H1 (cell line): ENCODE results near the gene TLE4. TPM values are rescaled to one million over a fixed set of nuclear protein-coding genes. Genes with fewer than 3 reads are reported as not detected.

Source experiments
- ASH2L ChIP-seq: fragments of 200-600, 300-600 bp; sonication (generic); IDR thresholded peaks from one replicate; pipeline ENCODE4 v1.7.1; 2017; ENCODE audit warnings: low read length
- BACH1 ChIP-seq: IDR thresholded peaks from 2 replicates; pipeline ENCODE4 v1.6.1; 2012; ENCODE audit warnings: low read length, improper control_type of control experiment
- HDAC2 ChIP-seq, 2 experiments: fragments of 300-600 bp in 1 of 2; sonication (generic) in 1 of 2; IDR thresholded peaks; 2 replicates each; pipeline ENCODE4 v1.6.1; 2011 to 2012; ENCODE audit warnings: low read depth in 2 of 2, low read length in 2 of 2, mild to moderate bottlenecking in 2 of 2, moderate library complexity in 2 of 2, borderline replicate concordance in 1 of 2, inconsistent platforms in 1 of 2
- KDM4A ChIP-seq: IDR thresholded peaks from one replicate; pipeline ENCODE4 v1.7.1; 2012; ENCODE audit warnings: low read depth, mild to moderate bottlenecking, moderate library complexity, low read length, inconsistent platforms; ENCODE audit not compliant: severe bottlenecking
- MAFK ChIP-seq: IDR thresholded peaks from 2 replicates; pipeline ENCODE4 v1.6.1; 2012; ENCODE audit warnings: low read depth, mild to moderate bottlenecking, improper control_type of control experiment, low read length
- POLR2A ChIP-seq, 2 experiments: IDR thresholded peaks; 1 replicate in 1 of 2; 2 replicates in 1 of 2; pipeline ENCODE4 v1.6.1; 2011; ENCODE audit warnings: low read depth in 2 of 2, low read length in 2 of 2, mild to moderate bottlenecking in 2 of 2; ENCODE audit errors: control extremely low read depth in 1 of 2
- POLR2AphosphoS5 ChIP-seq: IDR thresholded peaks from 2 replicates; pipeline ENCODE4 v1.6.1; 2011; ENCODE audit warnings: low read depth, low read length
- polyA plus RNA-seq, 7 experiments: library from polyadenylated mRNA; depleted of rRNA in 3 of 7; stranded (reverse) in 5 of 7; unstranded in 2 of 7; fragments of >200 nt in 5 of 7; fragments of 200-250 nt in 2 of 7; gene quantifications; 1 replicate in 5 of 7; 2 replicates in 1 of 7; 4 replicates in 1 of 7; pipeline versions ENCODE4 v1.2.1 to v1.2.3, GENCODE V29; 2011 to 2013; ENCODE audit warnings: missing spikeins in 2 of 7, mixed read lengths in 2 of 7
- total RNA-seq: library from RNA; stranded (reverse); fragmentation: NEBNext Ultra II Directional; extraction: Animal tissue kit (Norgen Biotek cat#: 25700); gene quantifications from 2 replicates; pipeline ENCODE4 v1.2.1, GENCODE V29; 2021
- TF ChIP-seq, protein P1 (sequence below): IDR thresholded peaks from 2 replicates; pipeline ENCODE4 v1.6.1; 2012; ENCODE audit warnings: inconsistent platforms

Gene TLE4
- total and polyA plus RNA-seq, 2 of the 8 experiments (the other 6 are each of a cell fraction or from before 2014, with no cell fraction given) = 32.4 to 36.9 TPM

DNA sequence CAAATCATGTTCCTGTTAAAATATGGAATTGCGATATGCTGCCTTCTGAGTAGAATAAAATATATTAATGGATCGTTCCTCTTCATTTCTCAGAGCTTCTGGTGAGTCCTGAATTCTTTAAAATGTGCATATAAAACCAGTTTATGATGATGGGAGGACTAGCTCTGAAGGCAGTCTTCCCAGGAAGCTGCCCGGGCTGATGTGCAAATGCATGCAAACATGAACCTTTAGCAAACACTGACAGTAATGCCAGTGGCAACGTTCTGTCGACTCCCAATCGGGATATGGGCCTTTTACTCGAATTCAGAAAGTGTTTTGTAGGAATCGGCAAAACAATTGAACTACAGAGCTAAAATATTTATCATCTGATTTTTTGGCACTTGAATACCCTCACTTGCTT, 93.6 kb downstream of the TLE4 start (continued):
- TF ChIP-seq HDAC2 (IDR thresholded peaks at IDR 0.05; ENCODE audit: borderline replicate concordance in 1 of 2, low read depth in 2 of 2, low read length in 2 of 2) (no peak), BACH1 (no peak), KDM4A (no peak), ASH2L (no peak), POLR2AphosphoS5 (no peak), POLR2A (IDR thresholded peaks at IDR 0.05; ENCODE audit: control extremely low read depth in 1 of 2, low read depth in 2 of 2, low read length in 2 of 2) (no peak), MAFK (no peak)
- TF ChIP-seq, protein P1, sequence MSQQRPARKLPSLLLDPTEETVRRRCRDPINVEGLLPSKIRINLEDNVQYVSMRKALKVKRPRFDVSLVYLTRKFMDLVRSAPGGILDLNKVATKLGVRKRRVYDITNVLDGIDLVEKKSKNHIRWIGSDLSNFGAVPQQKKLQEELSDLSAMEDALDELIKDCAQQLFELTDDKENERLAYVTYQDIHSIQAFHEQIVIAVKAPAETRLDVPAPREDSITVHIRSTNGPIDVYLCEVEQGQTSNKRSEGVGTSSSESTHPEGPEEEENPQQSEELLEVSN = no peak
